ENCODE data around the gene TPP2.

- TF ChIP-seq CTCF (IDR thresholded peaks at IDR 0.05 in 8 of 11, conservative IDR thresholded peaks at IDR 0.05 in 3 of 11) (no peak), POLR2A (IDR thresholded peaks at IDR 0.05) (no peak), POLR2AphosphoS5 (IDR thresholded peaks at IDR 0.05) (no peak)
These were observed 125.0 kb downstream of the TPP2 start for GRCh38 chr13:102721800-102722231.
